Breast epithelium (tissue), 4 donors: ENCODE data around the gene ABCC5. TPM values are rescaled to one million over a fixed set of nuclear protein-coding genes. Genes with fewer than 3 reads are reported as not detected.

Experiments used
- DNase-seq, 2 donors: peaks; one replicate each; pipeline ENCODE4 v3.0.0-alpha.2; 2019; ENCODE audit warnings: low spot score in 2 of 2
- H3K27ac ChIP-seq, 2 donors: fragments of 200-600 bp; sonication (generic) in 1 of 2; one replicate each; pipeline ENCODE4 v1.5.1; 2016 to 2019; ENCODE audit warnings: mild to moderate bottlenecking in 1 of 2
- H3K27me3 ChIP-seq, 2 donors: fragments of 200-600 bp; sonication (generic) in 1 of 2; one replicate each; pipeline versions ENCODE4 v1.5.1 to v1.6.0; 2017 to 2019; ENCODE audit warnings: control low read depth in 1 of 2, mild to moderate bottlenecking in 1 of 2
- H3K36me3 ChIP-seq: fragments of 200-600 bp; one replicate; pipeline ENCODE4 v1.5.1; 2019
- H3K4me1 ChIP-seq, 2 donors: fragments of 200-600 bp; sonication (generic); one replicate each; pipeline ENCODE4 v1.5.1; 2016 to 2019; ENCODE audit warnings: control low read depth in 1 of 2
- H3K4me3 ChIP-seq, 3 donors: fragments of 200-600 bp; sonication (generic); 1 replicate in 2 of 3; 2 replicates in 1 of 3; pipeline ENCODE4 v1.5.1; 2016 to 2019; ENCODE audit warnings: mild to moderate bottlenecking in 3 of 3, moderate library complexity in 2 of 3
- H3K9me3 ChIP-seq, 2 donors: fragments of 200-600 bp; sonication (generic) in 1 of 2; one replicate each; pipeline ENCODE4 v1.5.1; 2016 to 2019; ENCODE audit warnings: control low read depth in 1 of 2
- CTCF ChIP-seq, 3 donors: fragments of 450-650 bp; IDR thresholded peaks; one replicate each; pipeline ENCODE4 v1.5.1; 2016 to 2017; ENCODE audit warnings: antibody characterized with exemption in 3 of 3, mild to moderate bottlenecking in 3 of 3, moderate library complexity in 3 of 3
- POLR2A ChIP-seq: fragments of 450-650 bp; IDR thresholded peaks from one replicate; pipeline ENCODE4 v1.6.1; 2016; ENCODE audit warnings: antibody characterized with exemption, mild to moderate bottlenecking, moderate library complexity
- POLR2AphosphoS5 ChIP-seq, 3 donors: sonication (generic); formaldehyde crosslinking; IDR thresholded peaks; one replicate each; pipeline ENCODE4 v1.6.1; 2017; ENCODE audit warnings: antibody characterized with exemption in 3 of 3
- intact Hi-C: fragments of 100-400 bp; cut with DNase I; formaldehyde crosslinking; loops from one replicate; pipeline ENCODE4 v1.15.1; 2023; ENCODE audit warnings: low total_unique reads
- total RNA-seq, 3 donors: library from RNA; depleted of rRNA; stranded (reverse); fragments of >200 nt; gene quantifications; one replicate each; pipeline ENCODE4 v1.1.0, GENCODE V29; 2016

Gene ABCC5
- total RNA-seq, 3 donors from 2014 or later, result 21.0 to 29.9 (median 21.8) TPM

GRCh38 chr3:183884427-183885296 lies 133.0 kb downstream of the ABCC5 start, which contains the start of gene PARL:
PARL (minus strand) TSS chr3:183884880; CDS start chr3:183884846, 34 bp downstream.
- Histone ChIP-seq H3K27me3 (no peaks in the 10 kb centered on the region), H3K4me1 (peaks cover 7 to 15% of the 10 kb centered on the region in 2 donors), H3K9me3 (no peaks in the 10 kb centered on the region), H3K27ac (peak within 1 kb of the TSS; percentile 67 to 80), H3K36me3 (no peaks in the 10 kb centered on the region), H3K4me3 (peak within 1 kb of the TSS; percentile 75 to 96 (median 90))
- intact Hi-C loops, result no loop called here
- no peak for TF ChIP-seq POLR2A
- TF ChIP-seq CTCF (IDR thresholded peaks at IDR 0.05), result peak; percentile 82 to 96 (median 91)
- peak; percentile 51 to 81 (median 75) for TF ChIP-seq POLR2AphosphoS5 (IDR thresholded peaks at IDR 0.05)
- peak; percentile 92 to 94 for DNase-seq

- Histone ChIP-seq H3K27me3 (no peaks in the 10 kb centered on the region), H3K27ac (peak overlapping the region; percentile 67 to 80), H3K9me3 (no peaks in the 10 kb centered on the region), H3K4me1 (peaks cover 7 to 15% of the 10 kb centered on the region in 2 donors), H3K36me3 (no peaks in the 10 kb centered on the region), H3K4me3 (peak overlapping the region; percentile 75 to 96 (median 90))
- intact Hi-C loops, result no loop called here
- no peak for DNase-seq
- TF ChIP-seq POLR2A, result no peak
- TF ChIP-seq POLR2AphosphoS5 (IDR thresholded peaks at IDR 0.05), result no peak
- TF ChIP-seq CTCF (IDR thresholded peaks at IDR 0.05), result no peak
These were observed 133.6 kb downstream of the ABCC5 start for GRCh38 chr3:183884097-183884426.

- DNase-seq, result no peak
- Histone ChIP-seq H3K4me3 (peak overlapping the region; percentile 75 to 96 (median 90)), H3K4me1 (peaks cover 7 to 15% of the 10 kb centered on the region in 2 donors), H3K27me3 (no peaks in the 10 kb centered on the region), H3K9me3 (no peaks in the 10 kb centered on the region), H3K27ac (no peak overlapping the region), H3K36me3 (no peaks in the 10 kb centered on the region)
- intact Hi-C loops, result no loop called here
- no peak for TF ChIP-seq POLR2A
- no peak for TF ChIP-seq POLR2AphosphoS5 (IDR thresholded peaks at IDR 0.05)
- TF ChIP-seq CTCF (IDR thresholded peaks at IDR 0.05), result no peak
These were observed 134.2 kb downstream of the ABCC5 start for GRCh38 chr3:183883291-183884096.

GRCh38 chr3:183880121-183880520 lies 137.6 kb downstream of the ABCC5 start:
- Histone ChIP-seq H3K27me3 (no peaks in the 10 kb centered on the region), H3K4me1 (peaks cover 7 to 15% of the 10 kb centered on the region in 2 donors), H3K4me3 (no peak overlapping the region), H3K9me3 (no peaks in the 10 kb centered on the region), H3K27ac (no peak overlapping the region), H3K36me3 (no peaks in the 10 kb centered on the region)
- intact Hi-C loops, result no loop called here
- TF ChIP-seq CTCF (IDR thresholded peaks at IDR 0.05) (no peak), POLR2AphosphoS5 (IDR thresholded peaks at IDR 0.05) (no peak), POLR2A (no peak)
- DNase-seq, result no peak
